Jurkat, Clone E6-1 (cell line): ENCODE results near the gene ZBTB32.
A peak's percentile ranks its signal among the peaks of the same experiment; 100 is the strongest.

Experiments
- DNase-seq: peaks from one replicate; pipeline ENCODE4 v3.0.0-alpha.2; 2011; ENCODE audit warnings: low read depth, low spot score
- H3K4me3 ChIP-seq: 2 replicates; pipeline ENCODE4 v1.5.1; 2011; ENCODE audit warnings: mild to moderate bottlenecking, low read length, control low read depth, moderate library complexity

The ZBTB32 gene

GRCh38 chr19:35693422-35693821 lies 10.9 kb upstream of the ZBTB32 start:
- no peak overlapping the region for H3K4me3 ChIP-seq
- no peak for DNase-seq

- DNase-seq = peak; percentile 80
- no peak overlapping the region for H3K4me3 ChIP-seq
Observed at GRCh38 chr19:35693835-35694599, 10.3 kb upstream of the ZBTB32 start.

GRCh38 chr19:35695895-35696422 lies 8.4 kb upstream of the ZBTB32 start:
- no peak for DNase-seq
- no peak overlapping the region for H3K4me3 ChIP-seq

GRCh38 chr19:35696835-35697234 lies 7.5 kb upstream of the ZBTB32 start:
- no peak for DNase-seq
- no peak overlapping the region for H3K4me3 ChIP-seq

GRCh38 chr19:35702223-35703012 lies 1.9 kb upstream of the ZBTB32 start:
- peak overlapping the region; percentile 75 for H3K4me3 ChIP-seq
- peak; percentile 99 for DNase-seq

- no peak for DNase-seq
- no peak overlapping the region for H3K4me3 ChIP-seq
Observed at GRCh38 chr19:35703343-35703742, 1.0 kb upstream of the ZBTB32 start.

GRCh38 chr19:35708391-35708790 lies 4.0 kb downstream of the ZBTB32 start:
- no peak overlapping the region for H3K4me3 ChIP-seq
- no peak for DNase-seq

GRCh38 chr19:35710784-35711723 lies 6.7 kb downstream of the ZBTB32 start:
- DNase-seq = no peak
- no peak overlapping the region for H3K4me3 ChIP-seq

GRCh38 chr19:35712567-35713505 lies 8.5 kb downstream of the ZBTB32 start:
- no peak overlapping the region for H3K4me3 ChIP-seq
- no peak for DNase-seq

- no peak overlapping the region for H3K4me3 ChIP-seq
- no peak for DNase-seq
Observed at GRCh38 chr19:35713506-35713850, 9.1 kb downstream of the ZBTB32 start.

GRCh38 chr19:35713904-35714495 lies 9.6 kb downstream of the ZBTB32 start:
- no peak overlapping the region for H3K4me3 ChIP-seq
- DNase-seq = no peak

- DNase-seq = no peak
- no peak overlapping the region for H3K4me3 ChIP-seq
Observed at GRCh38 chr19:35714601-35715354, 10.4 kb downstream of the ZBTB32 start.

- no peak overlapping the region for H3K4me3 ChIP-seq
- no peak for DNase-seq
Observed at GRCh38 chr19:35715355-35715809, 11.0 kb downstream of the ZBTB32 start.

- DNase-seq = no peak
- H3K4me3 ChIP-seq = peak overlapping the region; percentile 81
Observed at GRCh38 chr19:35715981-35716800, 11.8 kb downstream of the ZBTB32 start.

GRCh38 chr19:35716801-35717664 lies 12.7 kb downstream of the ZBTB32 start:
- H3K4me3 ChIP-seq = peak overlapping the region; percentile 81
- DNase-seq = peak; percentile 95
